ENCODE data around the gene SLK. TPM values are rescaled to one million over a fixed set of nuclear protein-coding genes. Genes with fewer than 3 reads are reported as not detected.
A peak's percentile ranks its signal among the peaks of the same experiment; 100 is the strongest.

Gene SLK
- total RNA-seq, 3 donors from 2014 or later = 45.7 to 75.8 (median 46.7) TPM

GRCh38 chr10:103921750-103922195, 45.2 kb upstream of the SLK start:
- H3K4me1 ChIP-seq (ENCODE audit: low read depth) = peaks cover 27% of the 10 kb centered on the region
- H3K4me3 ChIP-seq = no peak overlapping the region
- H3K36me3 ChIP-seq (ENCODE audit: low read depth) = peaks cover 4% of the 10 kb centered on the region
- TF ChIP-seq CTCF (IDR thresholded peaks at IDR 0.05) = no peak
- DNase-seq (peak in 2 of 3 donors; percentile 52 to 67), ATAC-seq (peak; percentile 12)
- intact Hi-C loops (cut with DNase I, micrococcal nuclease) = no loop called here
- H3K9me3 ChIP-seq = no peaks in the 10 kb centered on the region

GRCh38 chr10:103922659-103923058, 44.3 kb upstream of the SLK start:
- H3K36me3 ChIP-seq (ENCODE audit: low read depth) = peaks cover 4% of the 10 kb centered on the region
- H3K9me3 ChIP-seq = no peaks in the 10 kb centered on the region
- no peak for ATAC-seq
- H3K4me1 ChIP-seq (ENCODE audit: low read depth) = peaks cover 24% of the 10 kb centered on the region
- TF ChIP-seq CTCF (IDR thresholded peaks at IDR 0.05) = no peak
- no peak overlapping the region for H3K4me3 ChIP-seq
- intact Hi-C loops (cut with DNase I, micrococcal nuclease) = no loop called here
- no peak for DNase-seq

GRCh38 chr10:103923502-103923901, 43.4 kb upstream of the SLK start:
- TF ChIP-seq CTCF (IDR thresholded peaks at IDR 0.05) = no peak
- no peaks in the 10 kb centered on the region for H3K9me3 ChIP-seq
- no peak overlapping the region for H3K4me3 ChIP-seq
- intact Hi-C loops (cut with DNase I, micrococcal nuclease) = no loop called here
- H3K36me3 ChIP-seq (ENCODE audit: low read depth) = peaks cover 4% of the 10 kb centered on the region
- H3K4me1 ChIP-seq (ENCODE audit: low read depth) = peaks cover 23% of the 10 kb centered on the region
- ATAC-seq (peak; percentile 71), DNase-seq (no peak)

- DNase-seq (no peak), ATAC-seq (no peak)
- no peaks in the 10 kb centered on the region for H3K9me3 ChIP-seq
- no peak for TF ChIP-seq CTCF (IDR thresholded peaks at IDR 0.05)
- H3K4me3 ChIP-seq = no peak overlapping the region
- no peaks in the 10 kb centered on the region for H3K36me3 ChIP-seq (ENCODE audit: low read depth)
- intact Hi-C loops (cut with DNase I, micrococcal nuclease) = no loop called here
- H3K4me1 ChIP-seq (ENCODE audit: low read depth) = peaks cover 15% of the 10 kb centered on the region
These were observed 41.3 kb upstream of the SLK start for GRCh38 chr10:103925591-103925990.

- H3K9me3 ChIP-seq = no peaks in the 10 kb centered on the region
- ATAC-seq (peak; percentile 71), DNase-seq (no peak)
- intact Hi-C loops (cut with DNase I, micrococcal nuclease) = no loop called here
- H3K4me1 ChIP-seq (ENCODE audit: low read depth) = peaks cover 15% of the 10 kb centered on the region
- H3K4me3 ChIP-seq = no peak overlapping the region
- H3K36me3 ChIP-seq (ENCODE audit: low read depth) = no peaks in the 10 kb centered on the region
- no peak for TF ChIP-seq CTCF (IDR thresholded peaks at IDR 0.05)
These were observed 40.1 kb upstream of the SLK start for GRCh38 chr10:103926722-103927319.

- H3K4me3 ChIP-seq = no peak overlapping the region
- H3K4me1 ChIP-seq (ENCODE audit: low read depth) = peaks cover 12% of the 10 kb centered on the region
- ATAC-seq (no peak), DNase-seq (no peak)
- H3K9me3 ChIP-seq = no peaks in the 10 kb centered on the region
- H3K36me3 ChIP-seq (ENCODE audit: low read depth) = no peaks in the 10 kb centered on the region
- intact Hi-C loops (cut with DNase I, micrococcal nuclease) = no loop called here
- no peak for TF ChIP-seq CTCF (IDR thresholded peaks at IDR 0.05)
These were observed 38.2 kb upstream of the SLK start for GRCh38 chr10:103928784-103929183.
